Measurements from ENCODE around the gene ABCB11.

GRCh38 chr2:168929031-168929430 lies 102.1 kb downstream of the ABCB11 start:
- TF ChIP-seq POLR2A (IDR thresholded peaks at IDR 0.05; ENCODE audit: low read length), result no peak
- TF ChIP-seq GATA1 (IDR thresholded peaks at IDR 0.05; ENCODE audit: low read depth, low read length), result no peak

Measured in erythroblast (primary cell).